Hepatocyte (in vitro differentiated cells): ENCODE results near the gene SEPTIN8. TPM values are rescaled to one million over a fixed set of nuclear protein-coding genes. Genes with fewer than 3 reads are reported as not detected.

Experiments
- DNase-seq: peaks from one replicate; pipeline ENCODE4 v3.0.0-alpha.2; 2016; ENCODE audit warnings: low spot score
- H2AFZ ChIP-seq: fragments of 200-600 bp; sonication (generic); 2 replicates; pipeline ENCODE4 v1.6.0; 2016; ENCODE audit warnings: antibody characterized with exemption, mild to moderate bottlenecking
- H3K27ac ChIP-seq: fragments of 200-600 bp; sonication (generic); 2 replicates; pipeline ENCODE4 v1.5.1; 2016; ENCODE audit warnings: mild to moderate bottlenecking
- H3K27me3 ChIP-seq: fragments of 200-600 bp; sonication (generic); 2 replicates; pipeline ENCODE4 v1.6.1; 2016
- H3K36me3 ChIP-seq: fragments of 200-600 bp; sonication (generic); replicated peaks from 2 replicates; pipeline ENCODE4 v1.5.1; 2016; ENCODE audit warnings: low read depth; ENCODE audit not compliant: insufficient read depth
- H3K4me1 ChIP-seq: fragments of 200-600 bp; sonication (generic); 2 replicates; pipeline ENCODE4 v1.5.1; 2016; ENCODE audit warnings: mild to moderate bottlenecking, moderate library complexity; ENCODE audit not compliant: insufficient read depth
- H3K4me2 ChIP-seq: fragments of 200-600 bp; sonication (generic); 2 replicates; pipeline ENCODE4 v1.6.0; 2016
- H3K4me3 ChIP-seq: fragments of 200-600 bp; sonication (generic); 2 replicates; pipeline ENCODE4 v1.5.1; 2016; ENCODE audit warnings: mild to moderate bottlenecking
- H3K79me2 ChIP-seq: fragments of 200-600 bp; sonication (generic); 2 replicates; pipeline ENCODE4 v1.6.0; 2017; ENCODE audit warnings: mild to moderate bottlenecking
- H3K9me2 ChIP-seq: fragments of 200-600 bp; sonication (generic); replicated peaks from 2 replicates; pipeline ENCODE4 v1.6.0; 2017; ENCODE audit warnings: mild to moderate bottlenecking; ENCODE audit not compliant: insufficient read depth
- H3K9me3 ChIP-seq: fragments of 200-600 bp; sonication (generic); 2 replicates; pipeline ENCODE4 v1.5.1; 2016; ENCODE audit warnings: low read depth, mild to moderate bottlenecking
- H4K20me1 ChIP-seq: fragments of 200-600 bp; sonication (generic); 2 replicates; pipeline ENCODE4 v1.6.0; 2016; ENCODE audit warnings: mild to moderate bottlenecking; ENCODE audit not compliant: insufficient read depth, poor library complexity, severe bottlenecking
- CTCF ChIP-seq: fragments of 200-600 bp; sonication (generic); IDR thresholded peaks from 2 replicates; pipeline ENCODE4 v1.5.1; 2016; ENCODE audit warnings: antibody characterized with exemption, mild to moderate bottlenecking; ENCODE audit not compliant: poor library complexity
- EZH2 ChIP-seq: fragments of 200-600 bp; sonication (generic); IDR thresholded peaks from 2 replicates; pipeline ENCODE4 v1.6.1; 2016; ENCODE audit warnings: antibody characterized with exemption, mild to moderate bottlenecking, borderline replicate concordance
- EZH2phosphoT487 ChIP-seq: fragments of 200-600 bp; sonication (generic); IDR thresholded peaks from one replicate; pipeline ENCODE4 v1.6.1; 2018; ENCODE audit warnings: antibody characterized with exemption, mild to moderate bottlenecking, low read depth, moderate library complexity; ENCODE audit not compliant: unreplicated experiment, severe bottlenecking
- WGBS: methylation state at CpG from one replicate; pipeline ENCODE4 v1.1.6; 2016; ENCODE audit warnings: low lambda C conversion rate; ENCODE audit errors: missing lambda C conversion rate; 5-methylcytosine and 5-hydroxymethylcytosine counted together
- polyA plus RNA-seq: library from polyadenylated mRNA; unstranded; fragments of >200 nt; fragmentation: Nextera tagmentation; extraction: Ambion mirVana; gene quantifications from 2 replicates; pipeline ENCODE4 v1.2.1, GENCODE V29; 2016
- total RNA-seq: library from RNA; depleted of rRNA; stranded (reverse); fragments of >200 nt; gene quantifications from 2 replicates; pipeline ENCODE4 v1.2.3, GENCODE V29; 2014

Gene SEPTIN8
- total and polyA plus RNA-seq, 2 experiments from 2014 or later = 18.7 to 41.9 TPM

GRCh38 chr5:132747616-132748440, 29.2 kb downstream of the SEPTIN8 start:
- peak overlapping the region; percentile 72 for H3K4me3 ChIP-seq
- peak overlapping the region; percentile 95 for H3K4me2 ChIP-seq
- 16% methylated on average over 69 of the region's 76 CpGs for WGBS
- no peaks in the 10 kb centered on the region for H3K9me3 ChIP-seq
- DNase-seq = peak; percentile 42
- no peaks in the 10 kb centered on the region for H3K79me2 ChIP-seq
- no peaks in the 10 kb centered on the region for H3K9me2 ChIP-seq
- peak overlapping the region; percentile 37 for H3K27ac ChIP-seq
- peaks cover 32% of the 10 kb centered on the region for H3K27me3 ChIP-seq
- H2AFZ ChIP-seq = peak overlapping the region; percentile 92
- H4K20me1 ChIP-seq = no peaks in the 10 kb centered on the region
- peaks cover 4% of the 10 kb centered on the region for H3K4me1 ChIP-seq
- no peaks in the 10 kb centered on the region for H3K36me3 ChIP-seq
- TF ChIP-seq CTCF = no peak
- TF ChIP-seq EZH2 = peak; percentile 61
- TF ChIP-seq EZH2phosphoT487 = no peak

GRCh38 chr5:132746954-132747615, 30.0 kb downstream of the SEPTIN8 start, which contains the start of gene CCNI2:
TSS of gene CCNI2 (plus strand) at chr5:132747426. CDS start at chr5:132747496, 70 bp downstream.
- 4% methylated on average over 33 of the region's 59 CpGs for WGBS
- H3K4me2 ChIP-seq = peak within 1 kb of the TSS; percentile 95
- H3K4me3 ChIP-seq = peak within 1 kb of the TSS; percentile 72
- H2AFZ ChIP-seq = peak within 1 kb of the TSS; percentile 92
- H3K9me2 ChIP-seq = no peaks in the 10 kb centered on the region
- TF ChIP-seq EZH2phosphoT487 (no peak), CTCF (peak; percentile 57), EZH2 (peak; percentile 70)
- peaks cover 32% of the 10 kb centered on the region for H3K27me3 ChIP-seq
- no peaks in the 10 kb centered on the region for H3K9me3 ChIP-seq
- peaks cover 4% of the 10 kb centered on the region for H3K4me1 ChIP-seq
- DNase-seq = peak; percentile 66
- H3K36me3 ChIP-seq = no peaks in the 10 kb centered on the region
- no peaks in the 10 kb centered on the region for H3K79me2 ChIP-seq
- no peaks in the 10 kb centered on the region for H4K20me1 ChIP-seq
- H3K27ac ChIP-seq = peak within 1 kb of the TSS; percentile 37

GRCh38 chr5:132746592-132746953, 30.5 kb downstream of the SEPTIN8 start:
- H4K20me1 ChIP-seq = no peaks in the 10 kb centered on the region
- H2AFZ ChIP-seq = peak overlapping the region; percentile 92
- H3K4me1 ChIP-seq = peaks cover 4% of the 10 kb centered on the region
- H3K4me3 ChIP-seq = no peak overlapping the region
- WGBS = 36% methylated on average over 3 of the region's 3 CpGs
- no peaks in the 10 kb centered on the region for H3K9me3 ChIP-seq
- H3K4me2 ChIP-seq = peak overlapping the region; percentile 95
- no peak for DNase-seq
- no peaks in the 10 kb centered on the region for H3K9me2 ChIP-seq
- H3K27ac ChIP-seq = no peak overlapping the region
- peaks cover 32% of the 10 kb centered on the region for H3K27me3 ChIP-seq
- no peaks in the 10 kb centered on the region for H3K36me3 ChIP-seq
- TF ChIP-seq EZH2phosphoT487 (no peak), EZH2 (no peak), CTCF (no peak)
- H3K79me2 ChIP-seq = no peaks in the 10 kb centered on the region
